ENCODE data around the gene CRYBB3.
"Not testable (repeated sequence)": the region's sequence is repeated elsewhere in the genome, so short reads cannot be mapped to it uniquely, and the experiment has no call there.

DNA sequence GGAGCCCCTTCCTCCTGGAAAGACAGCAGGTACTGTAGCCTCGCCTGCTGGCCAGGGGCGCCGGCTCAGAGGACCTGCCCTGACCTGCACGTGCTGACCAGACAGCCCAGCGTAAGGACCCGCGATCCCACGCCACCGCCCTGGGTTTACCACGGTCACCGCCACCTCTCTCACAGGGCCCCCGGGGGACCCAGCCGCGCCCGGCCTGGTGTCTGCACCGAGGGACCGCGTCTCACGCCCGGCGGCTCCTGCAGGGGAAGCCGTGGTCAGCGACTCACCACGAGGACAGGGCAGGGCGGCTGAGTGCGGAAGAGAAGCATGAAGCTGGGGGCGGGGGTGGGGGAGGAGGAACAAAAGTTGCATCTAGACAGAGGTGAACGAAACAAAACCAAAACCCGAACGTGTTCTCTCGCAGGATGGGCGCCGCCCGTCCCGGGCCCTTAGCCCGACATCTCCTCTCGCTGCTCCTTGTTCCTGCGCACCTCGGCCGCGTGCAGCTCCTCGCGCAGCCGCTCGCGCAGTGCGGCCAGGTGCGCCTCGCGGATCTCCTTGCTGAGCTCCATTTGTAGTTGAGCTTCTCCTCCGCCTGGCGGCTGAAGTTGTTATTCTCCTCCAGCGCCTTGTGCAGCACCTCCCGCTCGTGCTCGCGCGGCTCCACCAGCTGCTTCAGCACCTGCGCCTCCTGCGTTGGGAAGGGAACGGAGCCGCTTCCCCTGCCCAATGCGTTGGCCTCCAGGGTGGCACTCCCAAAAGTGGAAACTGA lies 20.6 kb upstream of the CRYBB3 start:
- TF ChIP-seq SPI1, POLR2A (IDR thresholded peaks at IDR 0.05; ENCODE audit: low read depth, low read length): not testable (repeated sequence)
